HCT116 (cell line): Measurements from ENCODE around the gene PHLDA1. TPM values are rescaled to one million over a fixed set of nuclear protein-coding genes. Genes with fewer than 3 reads are reported as not detected.

ENCODE experiments used
- ATAC-seq: fragments of 200-7000 bp; cut with Tn5 transposase; 2 replicates; pipeline ENCODE4 v1.9.1; 2020; ENCODE audit warnings: mild to moderate bottlenecking, moderate library complexity
- BruUV-seq: library from RNA; stranded (reverse); fragments of 400-500 nt; replicated peaks from 2 replicates; lab custom pipeline; 2021; lab: Mats Ljungman, UMichigan
- CTCF ChIA-PET: fragments of 300-600 bp; sonication (Branson Sonifier 250); formaldehyde crosslinking; loops from one replicate; lab custom pipeline; 2021; ENCODE audit warnings: antibody characterized with exemption; lab: Charles Lee
- POLR2A ChIA-PET: fragments of 300-600, 350-600 bp; sonication (Branson Sonifier 250); formaldehyde crosslinking; loops from one replicate; lab custom pipeline; 2021; ENCODE audit warnings: antibody characterized with exemption; lab: Charles Lee
- RAD21 ChIA-PET, 2 experiments: fragments of 300-600 bp; sonication (Branson Sonifier 250); formaldehyde crosslinking; loops; one replicate each; lab custom pipeline; 2023; ENCODE audit warnings: low total read pairs in 2 of 2; ENCODE audit not compliant: uncharacterized antibody in 2 of 2, unreplicated experiment in 2 of 2, low non-redundant PET in 1 of 2; lab: Charles Lee
- DNase-seq: peaks from one replicate; pipeline ENCODE4 v3.0.0-alpha.2; 2010; ENCODE audit warnings: low read depth, low spot score
- H2AFZ ChIP-seq: fragments of 200-600 bp; shearing (Covaris generic), sonication (generic); 2 replicates; pipeline ENCODE4 v1.6.1; 2017; ENCODE audit warnings: low read depth, mixed run types, mixed read lengths, antibody characterized with exemption, low read length; ENCODE audit not compliant: poor library complexity, severe bottlenecking
- H3K27ac ChIP-seq: 2 replicates; pipeline ENCODE4 v1.5.1; 2012; ENCODE audit warnings: low read depth, low read length
- H3K27me3 ChIP-seq: fragments of 200-600 bp; sonication (generic); 2 replicates; pipeline ENCODE4 v1.6.1; 2016; ENCODE audit warnings: mixed run types, low read length, mixed read lengths; ENCODE audit not compliant: insufficient read depth
- H3K36me3 ChIP-seq, 2 experiments: fragments of 200-500 bp in 1 of 2; fragments of 200-600 bp in 1 of 2; sonication (Bioruptor generic) in 1 of 2; sonication (generic) in 1 of 2; 2 replicates each; pipeline versions ENCODE4 v1.5.1 to v1.6.1; 2014 to 2016; ENCODE audit warnings: low read length in 2 of 2, inconsistent platforms in 1 of 2, mixed read lengths in 1 of 2, mixed run types in 1 of 2; ENCODE audit not compliant: insufficient read depth in 2 of 2, control insufficient read depth in 1 of 2
- H3K4me1 ChIP-seq, 2 experiments: fragments of 200-600 bp in 1 of 2; sonication (generic) in 1 of 2; 2 replicates each; pipeline versions ENCODE4 v1.5.1 to v1.6.1; 2012 to 2017; ENCODE audit warnings: low read length in 2 of 2, inconsistent platforms in 1 of 2, mild to moderate bottlenecking in 1 of 2, mixed read lengths in 1 of 2, mixed run types in 1 of 2, moderate library complexity in 1 of 2; ENCODE audit not compliant: insufficient read depth in 2 of 2, control insufficient read depth in 1 of 2
- H3K4me2 ChIP-seq: fragments of 200-600 bp; sonication (generic); 2 replicates; pipeline ENCODE4 v1.6.1; 2017; ENCODE audit warnings: mixed run types, low read length, mixed read lengths
- H3K4me3 ChIP-seq, 2 experiments: fragments of 200-600 bp in 1 of 2; sonication (generic) in 1 of 2; replicated peaks in 1 of 2; 2 replicates each; pipeline ENCODE4 v1.5.1; 2011 to 2016; ENCODE audit warnings: low read length in 2 of 2, control low read depth in 1 of 2, low read depth in 1 of 2, mild to moderate bottlenecking in 1 of 2, mixed read lengths in 1 of 2, mixed run types in 1 of 2
- H3K79me2 ChIP-seq: fragments of 200-600 bp; sonication (generic); 2 replicates; pipeline ENCODE4 v1.6.1; 2017; ENCODE audit warnings: mild to moderate bottlenecking, mixed run types, low read length, moderate library complexity, mixed read lengths; ENCODE audit not compliant: insufficient read depth
- H3K9ac ChIP-seq: fragments of 200-600 bp; sonication (generic); 2 replicates; pipeline ENCODE4 v1.6.1; 2016; ENCODE audit warnings: low read length, mixed read lengths
- H3K9me2 ChIP-seq: fragments of 200-600 bp; sonication (generic), shearing (Covaris generic); 2 replicates; pipeline ENCODE4 v1.6.1; 2017; ENCODE audit warnings: mixed run types, mild to moderate bottlenecking, moderate library complexity; ENCODE audit not compliant: insufficient read depth
- H3K9me3 ChIP-seq, 2 experiments: fragments of 200-500 bp in 1 of 2; fragments of 200-600 bp in 1 of 2; sonication (Bioruptor generic) in 1 of 2; sonication (generic) in 1 of 2; 2 replicates each; pipeline ENCODE4 v1.6.1; 2014 to 2017; ENCODE audit warnings: low read length in 2 of 2, mixed read lengths in 2 of 2, inconsistent platforms in 1 of 2, low read depth in 1 of 2, mild to moderate bottlenecking in 1 of 2, mixed run types in 1 of 2, moderate library complexity in 1 of 2; ENCODE audit not compliant: control insufficient read depth in 1 of 2, insufficient read depth in 1 of 2
- H4K20me1 ChIP-seq: fragments of 200-600 bp; sonication (generic), shearing (Covaris generic); 2 replicates; pipeline ENCODE4 v1.6.1; 2017; ENCODE audit warnings: mixed run types, mild to moderate bottlenecking, moderate library complexity; ENCODE audit not compliant: insufficient read depth
- ATF3 ChIP-seq: IDR thresholded peaks from 2 replicates; pipeline ENCODE4 v1.6.1; 2012
- CEBPB ChIP-seq: IDR thresholded peaks from 2 replicates; pipeline ENCODE4 v1.6.1; 2012; ENCODE audit warnings: low read depth
- CTCF ChIP-seq, 3 experiments: fragments of 200-600 bp in 1 of 3; sonication (generic) in 1 of 3; IDR thresholded peaks in 2 of 3; conservative IDR thresholded peaks in 1 of 3; 2 replicates each; pipeline ENCODE4 v1.5.1; 2012 to 2017; ENCODE audit warnings: low read depth in 2 of 3, low read length in 2 of 3, antibody characterized with exemption in 1 of 3, borderline replicate concordance in 1 of 3, control low read depth in 1 of 3, mild to moderate bottlenecking in 1 of 3, mixed read lengths in 1 of 3, mixed run types in 1 of 3, moderate library complexity in 1 of 3; ENCODE audit not compliant: insufficient read depth in 1 of 3
- EGR1 ChIP-seq: IDR thresholded peaks from 2 replicates; pipeline ENCODE4 v1.6.1; 2012; ENCODE audit warnings: low read depth
- ELF1 ChIP-seq: IDR thresholded peaks from 2 replicates; pipeline ENCODE4 v1.6.1; 2012; ENCODE audit warnings: low read depth, borderline replicate concordance
- EZH2phosphoT487 ChIP-seq: fragments of 200-600 bp; IDR thresholded peaks from 2 replicates; pipeline ENCODE4 v1.6.1; 2018; ENCODE audit warnings: antibody characterized with exemption, borderline replicate concordance
- JUND ChIP-seq: IDR thresholded peaks from 2 replicates; pipeline ENCODE4 v1.6.1; 2012
- RAD21 ChIP-seq: IDR thresholded peaks from 2 replicates; pipeline ENCODE4 v1.6.1; 2012; ENCODE audit warnings: low read depth, mild to moderate bottlenecking
- SIN3A ChIP-seq: IDR thresholded peaks from 2 replicates; pipeline ENCODE4 v1.6.1; 2012; ENCODE audit warnings: low read depth
- ZFX ChIP-seq: fragments of 450-650 bp; IDR thresholded peaks from 2 replicates; pipeline ENCODE4 v1.6.1; 2017
- intact Hi-C: fragments of 100-400 bp; cut with micrococcal nuclease; formaldehyde crosslinking; loops from 2 replicates; pipeline ENCODE4 v1.10.0; 2022
- total RNA-seq: library from RNA; stranded (reverse); gene quantifications from one replicate; pipeline ENCODE4 v1.2.1, GENCODE V29; 2021; ENCODE audit not compliant: unreplicated experiment
- TF ChIP-seq, protein P1 (sequence below): IDR thresholded peaks from 2 replicates; pipeline ENCODE4 v1.6.1; 2011; ENCODE audit warnings: mild to moderate bottlenecking, low read length, moderate library complexity; ENCODE audit not compliant: insufficient replicate concordance; ENCODE audit errors: extremely low read depth

The PHLDA1 gene
- total RNA-seq, 1 experiment from 2014 or later = 231 TPM

- Histone ChIP-seq H4K20me1 (no peaks in the 10 kb centered on the region), H3K9me2 (no peaks in the 10 kb centered on the region), H3K36me3 (no peaks in the 10 kb centered on the region), H3K27ac (no peak overlapping the region), H3K9me3 (no peaks in the 10 kb centered on the region; a peak in 1 of 4 replicates), H3K79me2 (no peaks in the 10 kb centered on the region), H2AFZ (no peak overlapping the region), H3K27me3 (no peaks in the 10 kb centered on the region), H3K4me2 (no peak overlapping the region), H3K9ac (no peak overlapping the region), H3K4me1 (peaks cover 4 to 12% of the 10 kb centered on the region in 2 experiments; a peak in 3 of 4 replicates), H3K4me3 (no peak overlapping the region)
- POLR2A ChIA-PET = no interaction called here
- TF ChIP-seq EGR1 (no peak), EZH2phosphoT487 (no peak), ATF3 (no peak), ZFX (no peak), RAD21 (no peak), CTCF (IDR thresholded peaks at IDR 0.05 in 2 of 3, conservative IDR thresholded peaks at IDR 0.05 in 1 of 3; ENCODE audit: borderline replicate concordance in 1 of 3, insufficient read depth in 1 of 3, low read depth in 2 of 3, low read length in 2 of 3) (no peak), JUND (no peak), CEBPB (no peak), ELF1 (no peak), SIN3A (no peak)
- TF ChIP-seq, protein P1, sequence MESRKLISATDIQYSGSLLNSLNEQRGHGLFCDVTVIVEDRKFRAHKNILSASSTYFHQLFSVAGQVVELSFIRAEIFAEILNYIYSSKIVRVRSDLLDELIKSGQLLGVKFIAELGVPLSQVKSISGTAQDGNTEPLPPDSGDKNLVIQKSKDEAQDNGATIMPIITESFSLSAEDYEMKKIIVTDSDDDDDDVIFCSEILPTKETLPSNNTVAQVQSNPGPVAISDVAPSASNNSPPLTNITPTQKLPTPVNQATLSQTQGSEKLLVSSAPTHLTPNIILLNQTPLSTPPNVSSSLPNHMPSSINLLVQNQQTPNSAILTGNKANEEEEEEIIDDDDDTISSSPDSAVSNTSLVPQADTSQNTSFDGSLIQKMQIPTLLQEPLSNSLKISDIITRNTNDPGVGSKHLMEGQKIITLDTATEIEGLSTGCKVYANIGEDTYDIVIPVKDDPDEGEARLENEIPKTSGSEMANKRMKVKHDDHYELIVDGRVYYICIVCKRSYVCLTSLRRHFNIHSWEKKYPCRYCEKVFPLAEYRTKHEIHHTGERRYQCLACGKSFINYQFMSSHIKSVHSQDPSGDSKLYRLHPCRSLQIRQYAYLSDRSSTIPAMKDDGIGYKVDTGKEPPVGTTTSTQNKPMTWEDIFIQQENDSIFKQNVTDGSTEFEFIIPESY = no peak
- intact Hi-C loops = no loop called here
- RAD21 ChIA-PET = no interaction called here
- no peak for ATAC-seq
- no peak for DNase-seq
- CTCF ChIA-PET = no interaction called here
- BruUV-seq = no TSS peak
Measured at GRCh38 chr12:76006028-76006925, 25.3 kb downstream of the PHLDA1 start.
